Fibroblast of lung (primary cell): Measurements from ENCODE around the gene KCNH2. TPM values are rescaled to one million over a fixed set of nuclear protein-coding genes. Genes with fewer than 3 reads are reported as not detected.
A peak's percentile ranks its signal among the peaks of the same experiment; 100 is the strongest.

Experiments used
- DNase-seq, 2 donors: peaks; one replicate each; pipeline versions ENCODE4 v3.0.0 to v3.0.0-alpha.2; 2010; ENCODE audit warnings: low read depth in 2 of 2
- H2AFZ ChIP-seq: 2 replicates; pipeline ENCODE4 v1.5.1; 2012; ENCODE audit warnings: low read length, control low read depth, inconsistent platforms
- H3K27ac ChIP-seq: 2 replicates; pipeline ENCODE4 v1.5.1; 2011; ENCODE audit warnings: low read length, control low read depth; ENCODE audit not compliant: insufficient read depth
- H3K27me3 ChIP-seq: 2 replicates; pipeline ENCODE4 v1.5.1; 2011; ENCODE audit warnings: mild to moderate bottlenecking, low read length; ENCODE audit not compliant: control insufficient read depth, insufficient read depth
- H3K36me3 ChIP-seq: 2 replicates; pipeline ENCODE4 v1.5.1; 2011; ENCODE audit warnings: low read length; ENCODE audit not compliant: control insufficient read depth, insufficient read depth
- H3K4me1 ChIP-seq: 2 replicates; pipeline ENCODE4 v1.5.1; 2011; ENCODE audit warnings: low read length; ENCODE audit not compliant: control insufficient read depth, insufficient read depth; ENCODE audit errors: extremely low read depth
- H3K4me2 ChIP-seq: 2 replicates; pipeline ENCODE4 v1.5.1; 2011; ENCODE audit warnings: low read length, control low read depth; ENCODE audit not compliant: insufficient read depth; ENCODE audit errors: extremely low read depth
- H3K4me3 ChIP-seq, 4 experiments: fragments of 200-600 bp in 1 of 4; sonication (generic) in 1 of 4; replicated peaks in 1 of 4; 2 replicates each; pipeline ENCODE4 v1.5.1; 2011 to 2016; ENCODE audit warnings: low read length in 4 of 4, low read depth in 3 of 4, mild to moderate bottlenecking in 3 of 4, control low read depth in 2 of 4, inconsistent platforms in 1 of 4, mixed read lengths in 1 of 4; ENCODE audit not compliant: insufficient read depth in 1 of 4; ENCODE audit errors: control extremely low read depth in 1 of 4
- H3K79me2 ChIP-seq: 2 replicates; pipeline ENCODE4 v1.5.1; 2012; ENCODE audit warnings: mild to moderate bottlenecking, low read length, inconsistent platforms; ENCODE audit not compliant: control insufficient read depth, insufficient read depth
- H3K9ac ChIP-seq: 2 replicates; pipeline ENCODE4 v1.5.1; 2011; ENCODE audit warnings: mild to moderate bottlenecking, low read length, control low read depth; ENCODE audit not compliant: insufficient read depth
- H3K9me3 ChIP-seq: 2 replicates; pipeline ENCODE4 v1.5.1; 2012; ENCODE audit warnings: low read depth, low read length; ENCODE audit not compliant: control insufficient read depth, insufficient read depth
- H4K20me1 ChIP-seq: 2 replicates; pipeline ENCODE4 v1.5.1; 2011; ENCODE audit warnings: low read length; ENCODE audit not compliant: control insufficient read depth, insufficient read depth; ENCODE audit errors: extremely low read depth
- EZH2 ChIP-seq: IDR thresholded peaks from 2 replicates; pipeline ENCODE4 v1.5.1; 2012; ENCODE audit warnings: low read length, control low read depth, mild to moderate bottlenecking; ENCODE audit errors: missing control alignments
- polyA plus RNA-seq, 2 donors: library from polyadenylated mRNA; depleted of rRNA in 1 of 2; stranded (reverse) in 1 of 2; unstranded in 1 of 2; fragments of >200 nt; gene quantifications; 2 replicates each; pipeline ENCODE4 v1.2.1, GENCODE V29; 2011 to 2012; ENCODE audit warnings: missing spikeins in 1 of 2
- total RNA-seq: library from RNA; depleted of rRNA; stranded (reverse); fragments of >200 nt; gene quantifications from 2 replicates; pipeline ENCODE4 v1.2.1, GENCODE V29; 2014
- TF ChIP-seq, protein P1 (sequence below), 2 donors: IDR thresholded peaks in 1 of 2; conservative IDR thresholded peaks in 1 of 2; 1 replicate in 1 of 2; 2 replicates in 1 of 2; pipeline ENCODE4 v1.5.1; 2011 to 2012; ENCODE audit warnings: low read length in 2 of 2, control low read depth in 1 of 2, inconsistent platforms in 1 of 2, low read depth in 1 of 2, mild to moderate bottlenecking in 1 of 2

Gene KCNH2
- total and polyA plus RNA-seq, 2 donors (not counting 1 experiment from before 2014, with no cell fraction given), result 0.15 to 6.1 TPM

DNA sequence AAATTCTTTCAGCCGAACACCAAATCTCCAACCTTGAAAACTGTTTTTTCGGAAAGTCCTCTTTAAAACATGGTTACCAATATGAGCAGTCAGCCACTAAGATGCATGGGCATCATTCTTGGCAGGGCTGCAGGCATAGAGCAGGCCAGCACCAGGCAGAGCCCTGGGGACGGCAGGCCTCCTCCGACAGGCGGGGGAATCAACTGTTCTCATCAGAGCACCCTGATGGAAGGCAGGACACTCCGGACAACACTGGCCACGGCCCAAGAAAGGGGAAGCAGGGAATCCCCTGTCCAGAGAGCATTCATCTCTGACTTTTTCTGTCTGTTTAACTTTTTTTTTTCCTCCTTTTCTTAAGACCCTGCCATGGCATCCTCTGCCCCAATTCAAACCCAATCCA, 11.3 kb upstream of the KCNH2 start:
- no peak overlapping the region for H2AFZ ChIP-seq
- no peak overlapping the region for H3K4me2 ChIP-seq
- no peak for DNase-seq
- no peak overlapping the region for H3K4me3 ChIP-seq
- H3K27me3 ChIP-seq, result no peaks in the 10 kb centered on the region
- H3K9me3 ChIP-seq, result no peaks in the 10 kb centered on the region
- no peaks in the 10 kb centered on the region for H3K4me1 ChIP-seq
- no peak overlapping the region for H3K9ac ChIP-seq
- H3K36me3 ChIP-seq, result no peaks in the 10 kb centered on the region
- H3K27ac ChIP-seq, result no peak overlapping the region
- no peaks in the 10 kb centered on the region for H4K20me1 ChIP-seq
- TF ChIP-seq, protein P1, sequence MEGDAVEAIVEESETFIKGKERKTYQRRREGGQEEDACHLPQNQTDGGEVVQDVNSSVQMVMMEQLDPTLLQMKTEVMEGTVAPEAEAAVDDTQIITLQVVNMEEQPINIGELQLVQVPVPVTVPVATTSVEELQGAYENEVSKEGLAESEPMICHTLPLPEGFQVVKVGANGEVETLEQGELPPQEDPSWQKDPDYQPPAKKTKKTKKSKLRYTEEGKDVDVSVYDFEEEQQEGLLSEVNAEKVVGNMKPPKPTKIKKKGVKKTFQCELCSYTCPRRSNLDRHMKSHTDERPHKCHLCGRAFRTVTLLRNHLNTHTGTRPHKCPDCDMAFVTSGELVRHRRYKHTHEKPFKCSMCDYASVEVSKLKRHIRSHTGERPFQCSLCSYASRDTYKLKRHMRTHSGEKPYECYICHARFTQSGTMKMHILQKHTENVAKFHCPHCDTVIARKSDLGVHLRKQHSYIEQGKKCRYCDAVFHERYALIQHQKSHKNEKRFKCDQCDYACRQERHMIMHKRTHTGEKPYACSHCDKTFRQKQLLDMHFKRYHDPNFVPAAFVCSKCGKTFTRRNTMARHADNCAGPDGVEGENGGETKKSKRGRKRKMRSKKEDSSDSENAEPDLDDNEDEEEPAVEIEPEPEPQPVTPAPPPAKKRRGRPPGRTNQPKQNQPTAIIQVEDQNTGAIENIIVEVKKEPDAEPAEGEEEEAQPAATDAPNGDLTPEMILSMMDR (conservative IDR thresholded peaks at IDR 0.05 in 1 of 2, IDR thresholded peaks at IDR 0.05 in 1 of 2; ENCODE audit: low read depth in 1 of 2, low read length in 2 of 2), result no peak
- TF ChIP-seq EZH2, result no peak
- no peaks in the 10 kb centered on the region for H3K79me2 ChIP-seq

DNA sequence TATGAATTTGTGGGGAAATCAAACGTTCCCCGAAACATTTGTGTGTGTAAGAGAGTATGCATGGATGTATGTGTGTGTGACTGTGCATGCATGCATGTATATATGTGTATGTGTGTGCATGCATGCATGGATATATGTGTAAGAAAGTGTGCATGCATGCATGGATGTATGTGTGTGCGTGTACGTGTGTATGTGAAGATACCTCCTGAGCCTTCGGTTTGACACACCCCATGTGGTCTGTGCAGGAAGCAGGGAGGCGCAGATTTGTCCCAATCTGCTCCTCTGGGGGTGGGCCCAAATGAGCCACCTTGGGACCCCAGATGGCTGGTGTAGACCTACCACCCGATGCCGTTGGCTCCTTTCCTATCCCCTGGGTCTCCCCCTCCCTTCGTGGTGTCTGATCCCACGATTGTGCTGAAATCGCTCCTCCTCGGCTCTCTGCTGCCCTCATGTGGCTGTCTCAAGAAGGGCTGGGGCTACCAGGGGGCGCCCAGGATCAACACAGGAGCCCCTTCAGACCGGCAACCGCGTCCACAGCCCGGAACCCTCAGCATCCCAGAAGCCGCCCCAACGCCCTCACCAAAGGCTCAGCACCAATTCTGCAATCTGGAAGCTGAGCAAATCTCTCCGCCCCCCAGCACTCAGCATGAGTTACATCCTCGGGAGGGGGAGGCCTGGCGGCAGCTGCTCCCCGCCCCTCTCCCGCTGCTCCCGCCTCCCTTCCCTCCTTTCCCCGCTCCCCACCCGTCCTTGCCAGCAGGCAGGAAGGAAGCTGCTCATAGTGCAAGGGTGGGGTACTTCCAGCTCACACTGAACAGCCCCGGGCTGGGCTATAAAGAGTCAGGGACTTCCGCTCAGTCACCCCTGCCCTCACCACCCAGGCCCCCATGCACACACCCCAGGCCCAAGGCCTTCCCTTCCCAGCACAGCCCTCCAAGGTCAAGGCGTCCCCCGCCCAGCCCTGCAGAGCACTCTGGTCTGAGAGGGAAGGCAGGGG, 10.4 kb upstream of the KCNH2 start:
- no peak overlapping the region for H3K4me2 ChIP-seq
- no peaks in the 10 kb centered on the region for H4K20me1 ChIP-seq
- TF ChIP-seq, protein P1 (conservative IDR thresholded peaks at IDR 0.05 in 1 of 2, IDR thresholded peaks at IDR 0.05 in 1 of 2; ENCODE audit: low read depth in 1 of 2, low read length in 2 of 2), result peak; percentile 70 to 77
- no peak for TF ChIP-seq EZH2
- H3K27me3 ChIP-seq, result no peaks in the 10 kb centered on the region
- H2AFZ ChIP-seq, result no peak overlapping the region
- H3K9me3 ChIP-seq, result no peaks in the 10 kb centered on the region
- H3K79me2 ChIP-seq, result no peaks in the 10 kb centered on the region
- no peaks in the 10 kb centered on the region for H3K36me3 ChIP-seq
- H3K4me3 ChIP-seq, result no peak overlapping the region
- no peaks in the 10 kb centered on the region for H3K4me1 ChIP-seq
- H3K9ac ChIP-seq, result no peak overlapping the region
- no peak for DNase-seq
- H3K27ac ChIP-seq, result no peak overlapping the region

DNA sequence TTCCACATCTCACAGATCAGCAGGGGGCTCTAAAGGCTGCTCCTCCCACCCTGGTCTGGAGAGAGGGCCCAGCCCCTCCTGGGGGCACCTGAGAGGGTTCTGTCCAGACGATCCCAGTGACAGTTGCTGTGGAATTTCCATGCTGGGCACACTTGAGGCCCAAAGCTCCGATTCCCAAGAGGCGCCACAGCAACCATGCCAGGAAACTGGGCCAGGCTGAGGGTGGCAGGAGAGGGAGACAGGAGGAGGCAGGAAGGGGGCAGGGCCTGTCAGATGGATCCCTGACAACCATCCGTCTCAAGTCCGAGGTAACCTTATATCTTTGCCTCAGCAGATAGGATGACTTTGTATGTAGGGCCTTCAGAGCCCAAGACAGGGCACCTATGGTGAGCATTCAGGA, 8.4 kb upstream of the KCNH2 start:
- H3K9me3 ChIP-seq, result no peaks in the 10 kb centered on the region
- H3K36me3 ChIP-seq, result no peaks in the 10 kb centered on the region
- no peaks in the 10 kb centered on the region for H3K27me3 ChIP-seq
- H2AFZ ChIP-seq, result no peak overlapping the region
- H3K9ac ChIP-seq, result no peak overlapping the region
- TF ChIP-seq, protein P1 (conservative IDR thresholded peaks at IDR 0.05 in 1 of 2, IDR thresholded peaks at IDR 0.05 in 1 of 2; ENCODE audit: low read depth in 1 of 2, low read length in 2 of 2), result no peak
- TF ChIP-seq EZH2, result no peak
- no peak overlapping the region for H3K4me2 ChIP-seq
- H3K27ac ChIP-seq, result no peak overlapping the region
- H3K4me1 ChIP-seq, result no peaks in the 10 kb centered on the region
- H3K4me3 ChIP-seq, result no peak overlapping the region
- DNase-seq, result no peak
- H4K20me1 ChIP-seq, result no peaks in the 10 kb centered on the region
- H3K79me2 ChIP-seq, result no peaks in the 10 kb centered on the region
